Kidney glomerular epithelial cell (primary cell): ENCODE results near the gene RAD51B.
"Not testable (repeated sequence)": the region's sequence is repeated elsewhere in the genome, so short reads cannot be mapped to it uniquely, and the experiment has no call there.

Experiments
- DNase-seq: peaks from one replicate; lab custom pipeline; 2025; lab: John Stamatoyannopoulos, UW

RAD51B gene

DNA sequence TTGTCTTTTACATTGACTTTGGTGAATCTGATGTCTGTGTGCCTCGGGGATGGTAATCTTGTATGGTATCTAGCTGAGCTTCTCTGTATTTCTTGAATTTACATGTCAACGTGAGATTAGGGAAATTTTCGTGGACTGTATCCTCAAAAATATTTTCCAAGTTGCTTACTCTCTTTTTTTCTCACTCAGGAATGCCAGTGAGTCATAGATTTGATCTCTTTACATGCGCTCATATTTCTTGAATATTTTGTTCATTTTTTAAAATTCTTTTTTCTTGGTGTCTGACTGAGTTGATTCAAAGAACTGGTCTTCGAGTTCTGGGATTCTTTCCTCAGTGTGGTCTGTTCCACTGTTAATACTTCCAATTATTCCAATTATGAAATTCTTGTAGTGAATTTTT is 207.7 kb downstream of the RAD51B start:
- no peak for DNase-seq

GRCh38 chr14:68028075-68028474 is 208.5 kb downstream of the RAD51B start:
- DNase-seq: no peak

DNA sequence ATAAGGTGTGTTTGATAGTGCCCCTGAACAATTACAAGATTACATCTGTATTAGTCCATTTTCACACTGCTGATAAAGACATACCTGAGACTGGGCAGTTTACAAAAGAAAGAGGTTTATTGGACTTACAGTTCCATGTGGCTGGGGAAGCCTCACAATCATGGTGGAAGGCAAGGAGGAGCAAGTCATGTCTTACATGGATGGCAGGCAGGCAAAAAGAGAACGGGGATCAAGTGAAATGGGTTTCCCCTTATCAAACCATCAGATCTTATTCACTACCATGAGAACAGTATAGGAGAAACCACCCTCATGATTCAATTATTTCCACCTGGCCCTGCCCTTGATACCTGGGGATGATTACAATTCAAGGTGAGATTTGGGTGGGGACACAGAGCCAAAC is 211.4 kb downstream of the RAD51B start:
- not testable (repeated sequence) for DNase-seq

GRCh38 chr14:68032154-68032553 is 212.6 kb downstream of the RAD51B start:
- no peak for DNase-seq

GRCh38 chr14:68033336-68033932 is 213.9 kb downstream of the RAD51B start:
- DNase-seq: no peak

- no peak for DNase-seq
Observed at GRCh38 chr14:68034896-68035295, 215.3 kb downstream of the RAD51B start.

DNA sequence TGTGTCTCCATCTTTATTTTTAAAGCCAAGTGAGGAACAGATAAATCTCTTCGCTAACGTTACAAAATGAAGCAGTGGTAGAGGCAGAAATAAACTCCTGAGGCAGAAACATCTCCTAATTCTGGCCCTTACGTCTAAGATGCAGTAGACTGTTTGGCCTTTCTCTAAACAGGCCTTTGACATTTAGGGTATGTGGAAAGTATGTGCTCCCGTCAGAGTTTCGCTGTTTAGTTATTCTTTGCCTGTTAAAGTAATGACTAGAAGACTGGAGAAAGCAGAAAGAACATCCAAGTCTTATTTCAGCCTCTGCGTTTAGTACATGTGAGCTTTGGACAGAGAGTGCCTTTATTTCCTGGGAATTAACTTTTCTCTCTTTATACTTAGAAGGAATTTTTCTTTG is 216.6 kb downstream of the RAD51B start:
- no peak for DNase-seq

- DNase-seq: no peak
Observed at GRCh38 chr14:68039593-68039992, 220.0 kb downstream of the RAD51B start.

GRCh38 chr14:68040633-68041369 is 221.2 kb downstream of the RAD51B start:
- DNase-seq: no peak

- no peak for DNase-seq
Observed at GRCh38 chr14:68041876-68042354, 222.3 kb downstream of the RAD51B start.

- peak; percentile 18 for DNase-seq
Observed at GRCh38 chr14:68042586-68043210, 223.1 kb downstream of the RAD51B start.

- no peak for DNase-seq
Observed at GRCh38 chr14:68043752-68044151, 224.2 kb downstream of the RAD51B start.

GRCh38 chr14:68047906-68048305 is 228.3 kb downstream of the RAD51B start:
- DNase-seq: no peak

- DNase-seq: not testable (repeated sequence)
Observed at GRCh38 chr14:68048815-68049214, 229.2 kb downstream of the RAD51B start.

DNA sequence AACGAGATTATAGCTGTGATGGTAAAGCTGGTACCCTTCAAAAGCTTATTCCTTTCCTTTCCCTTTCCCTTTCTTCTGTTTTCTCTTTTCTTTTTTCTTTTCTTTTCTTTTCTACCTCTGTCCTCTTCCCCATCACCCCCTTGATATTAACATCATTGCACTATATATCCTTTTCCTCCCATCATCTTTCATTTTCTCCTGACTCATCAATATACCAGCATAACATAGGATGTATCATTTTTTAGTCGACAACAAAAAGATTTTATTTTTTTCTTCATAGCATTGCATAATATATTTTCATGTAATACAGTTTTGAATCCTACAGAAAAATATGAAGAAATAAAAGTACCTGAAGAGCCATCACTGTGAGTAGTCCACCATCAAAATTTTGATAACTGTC is 230.6 kb downstream of the RAD51B start:
- DNase-seq: no peak

DNA sequence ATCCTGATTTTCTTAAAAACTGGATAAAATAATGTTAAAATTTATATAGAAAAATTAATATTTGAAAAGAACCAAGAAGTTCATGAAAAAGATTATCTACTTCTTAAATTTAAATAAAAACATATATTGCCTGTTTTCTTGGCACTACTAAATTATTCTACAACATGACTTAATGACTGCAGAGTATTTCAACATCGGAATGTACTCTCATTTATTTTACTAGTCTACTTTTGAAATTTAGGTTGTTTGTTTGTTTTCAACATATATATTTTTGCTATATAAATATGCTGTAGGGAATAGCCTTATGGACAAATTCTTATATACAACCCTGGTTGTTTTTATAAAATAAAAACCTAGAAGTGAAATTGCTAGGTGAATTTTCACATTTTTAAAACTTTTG is 231.6 kb downstream of the RAD51B start:
- DNase-seq: no peak

DNA sequence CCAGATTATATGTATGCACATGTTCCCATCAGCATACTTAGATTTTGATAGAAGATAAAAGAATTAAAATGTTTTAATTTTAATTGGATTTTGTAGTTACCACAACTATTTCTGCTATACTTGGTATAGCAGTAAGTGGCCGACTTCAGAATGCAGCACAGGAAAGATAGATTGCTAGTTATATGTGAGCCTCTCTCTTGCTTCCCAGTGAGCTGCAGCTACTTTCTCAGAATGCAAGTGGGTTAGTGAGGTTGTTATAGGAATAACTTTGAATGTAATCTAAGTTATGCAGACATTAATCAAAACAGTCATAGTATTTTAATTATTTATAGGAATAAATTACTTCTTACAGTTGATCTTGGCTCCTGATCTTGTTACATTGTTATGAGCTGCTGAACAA is 240.6 kb downstream of the RAD51B start:
- no peak for DNase-seq

DNA sequence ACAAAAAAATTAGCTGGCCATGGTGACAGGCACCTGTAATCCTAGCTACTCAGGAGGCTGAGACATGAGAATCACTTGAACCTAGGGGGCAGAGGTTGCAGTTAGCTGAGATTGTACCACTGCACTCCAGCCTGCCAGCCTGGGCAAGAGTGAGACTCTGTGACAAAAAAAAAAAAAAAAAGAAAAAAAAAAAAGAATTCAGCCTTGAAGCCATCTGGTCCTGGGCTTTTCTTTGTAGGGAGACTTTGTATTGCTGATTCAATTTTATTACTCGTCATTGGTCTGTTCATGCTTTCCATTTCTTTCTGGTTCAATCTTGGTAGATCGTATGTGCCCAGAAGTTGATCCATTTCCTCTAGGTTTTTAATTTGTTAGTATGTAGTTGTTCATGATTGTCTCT is 243.1 kb downstream of the RAD51B start:
- DNase-seq: no peak

DNA sequence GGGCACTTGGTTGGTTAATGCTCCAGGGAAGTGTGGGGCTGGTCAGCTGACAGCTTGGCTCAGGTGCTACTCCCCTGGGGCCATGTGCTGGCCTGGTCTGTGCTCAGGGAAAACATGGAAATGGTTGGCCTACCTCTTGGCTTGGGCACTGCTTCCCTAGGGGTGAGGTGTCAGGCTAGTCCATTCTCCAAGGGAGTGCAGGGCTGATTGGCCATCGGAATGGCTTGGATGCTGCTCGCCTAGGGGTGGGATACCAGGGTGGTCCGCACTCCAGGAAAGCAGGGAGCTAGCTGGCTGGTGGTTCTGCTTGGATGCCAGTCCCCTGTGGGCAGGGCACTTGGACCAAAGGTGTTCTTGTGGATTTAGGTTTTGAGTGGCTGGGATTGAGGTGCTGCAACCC is 245.7 kb downstream of the RAD51B start:
- DNase-seq: no peak

GRCh38 chr14:68074765-68075381 is 255.3 kb downstream of the RAD51B start:
- no peak for DNase-seq

- DNase-seq: no peak
Observed at GRCh38 chr14:68075382-68076029, 255.9 kb downstream of the RAD51B start.

DNA sequence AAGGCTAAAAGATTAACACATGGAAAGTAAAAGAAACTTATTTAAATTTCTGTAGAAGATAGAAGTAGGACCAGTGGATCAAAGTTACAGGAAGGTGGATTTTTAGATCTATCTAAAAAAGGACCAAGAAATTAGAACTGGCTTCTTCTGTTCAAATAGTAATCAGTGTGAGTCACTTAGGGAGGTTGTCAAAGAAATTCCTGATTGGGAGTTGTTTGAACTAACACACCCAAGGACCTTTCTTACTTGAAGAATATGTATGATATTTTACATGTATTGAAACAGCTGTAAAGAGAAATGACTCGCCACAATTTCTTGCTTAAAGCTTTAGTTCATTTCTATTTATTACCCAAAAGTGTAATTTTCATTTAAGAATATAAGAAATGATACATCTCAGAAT is 256.9 kb downstream of the RAD51B start:
- DNase-seq: peak; percentile 39
